Measurements from ENCODE around the gene SLC25A3. TPM values are rescaled to one million over a fixed set of nuclear protein-coding genes. Genes with fewer than 3 reads are reported as not detected.

The SLC25A3 gene
- total and polyA plus RNA-seq, 9 of the 15 experiments (the other 6 are each of a cell fraction or from before 2014, with no cell fraction given): 264 to 766 (median 495) TPM

DNA sequence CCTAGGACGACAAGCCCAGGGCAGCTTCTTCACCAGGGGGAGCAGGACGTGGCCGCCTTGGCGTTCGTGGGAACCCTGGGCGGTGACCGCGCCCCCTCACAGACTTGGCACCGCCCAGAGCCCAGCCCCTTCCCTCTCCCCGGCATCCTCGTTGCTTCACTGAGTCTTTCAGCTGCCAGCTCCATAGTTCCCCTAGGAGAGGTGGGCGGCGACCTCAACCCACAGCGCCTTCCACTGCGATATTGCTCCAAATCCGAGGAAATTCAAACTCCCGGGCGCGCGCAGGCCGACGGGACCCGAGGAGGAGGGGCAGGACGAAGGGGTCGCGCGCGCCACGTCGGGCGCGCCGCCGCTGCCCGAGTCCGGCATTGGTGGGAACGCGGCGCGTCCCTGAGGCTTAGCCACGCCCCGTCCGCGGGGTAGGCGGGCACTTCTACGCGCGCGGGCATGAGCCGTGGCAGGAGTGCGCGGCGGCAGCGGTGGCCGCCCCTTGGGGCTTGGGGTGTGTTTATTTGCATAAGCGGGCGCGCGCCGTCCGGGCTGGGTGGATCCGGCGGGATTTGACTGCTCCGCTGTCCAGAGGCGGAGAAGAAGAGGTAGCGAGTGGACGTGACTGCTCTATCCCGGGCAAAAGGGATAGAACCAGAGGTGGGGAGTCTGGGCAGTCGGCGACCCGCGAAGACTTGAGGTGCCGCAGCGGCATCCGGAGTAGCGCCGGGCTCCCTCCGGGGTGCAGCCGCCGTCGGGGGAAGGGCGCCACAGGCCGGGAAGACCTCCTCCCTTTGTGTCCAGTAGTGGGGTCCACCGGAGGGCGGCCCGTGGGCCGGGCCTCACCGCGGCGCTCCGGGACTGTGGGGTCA is 51.5 kb downstream of the SLC25A3 start, which contains the start of the genes APAF1 and IKBIP (continued):
- peak; percentile 59; the same call in 1 of the 2 replicates for TF ChIP-seq ZSCAN29 (IDR thresholded peaks at IDR 0.05)
- peak; percentile 27; the same call in 1 of the 2 replicates for TF ChIP-seq TAF7 (tag; IDR thresholded peaks at IDR 0.05)
- no peak for TF ChIP-seq TSC22D4 (tag; IDR thresholded peaks at IDR 0.05)
- TF ChIP-seq SOX6 (IDR thresholded peaks at IDR 0.05): 0 out of 2 replicates have a peak, but pooled peaks have one; percentile 6
- TF ChIP-seq PML (IDR thresholded peaks at IDR 0.05; ENCODE audit: low read length): peak; percentile 74; the same call in 1 of the 2 replicates
- TF ChIP-seq ZNF592 (IDR thresholded peaks at IDR 0.05): no peak
- no peak for TF ChIP-seq COPS2 (conservative IDR thresholded peaks at IDR 0.05)
- no peak for TF ChIP-seq MEF2D (tag; conservative IDR thresholded peaks at IDR 0.05; ENCODE audit: low read depth)
- TF ChIP-seq BMI1 (IDR thresholded peaks at IDR 0.05; ENCODE audit: low read length): no peak
- TF ChIP-seq ARID2 (IDR thresholded peaks at IDR 0.05): no peak
- no peak for TF ChIP-seq NELFE (IDR thresholded peaks at IDR 0.05; ENCODE audit: insufficient read depth, insufficient read length)
- no peak for TF ChIP-seq NCOA2 (IDR thresholded peaks at IDR 0.05; ENCODE audit: partially characterized antibody in 2 of 2)
- TF ChIP-seq HES1 (IDR thresholded peaks at IDR 0.05; ENCODE audit: low read depth): no peak
- TF ChIP-seq POLR2B (IDR thresholded peaks at IDR 0.05; ENCODE audit: low read depth, partially characterized antibody): peak; percentile 77
- no peak for TF ChIP-seq KDM4B (IDR thresholded peaks at IDR 0.05; ENCODE audit: borderline replicate concordance in 2 of 2, low read depth in 1 of 2)
- peak; percentile 69 for TF ChIP-seq KDM5B (IDR thresholded peaks at IDR 0.05; ENCODE audit: insufficient replicate concordance, low read depth, low read length)
- peak; percentile 64; the same call in 1 of the 2 replicates for TF ChIP-seq ZBTB7A (IDR thresholded peaks at IDR 0.05; ENCODE audit: borderline replicate concordance, control insufficient read depth, low read depth, low read length)
- no peak for TF ChIP-seq BCL6 (CRISPR knock-in tag; IDR thresholded peaks at IDR 0.05)
- no peak for TF ChIP-seq ZNF347 (CRISPR knock-in tag; IDR thresholded peaks at IDR 0.05; ENCODE audit: low read depth)
- TF ChIP-seq, protein P1, sequence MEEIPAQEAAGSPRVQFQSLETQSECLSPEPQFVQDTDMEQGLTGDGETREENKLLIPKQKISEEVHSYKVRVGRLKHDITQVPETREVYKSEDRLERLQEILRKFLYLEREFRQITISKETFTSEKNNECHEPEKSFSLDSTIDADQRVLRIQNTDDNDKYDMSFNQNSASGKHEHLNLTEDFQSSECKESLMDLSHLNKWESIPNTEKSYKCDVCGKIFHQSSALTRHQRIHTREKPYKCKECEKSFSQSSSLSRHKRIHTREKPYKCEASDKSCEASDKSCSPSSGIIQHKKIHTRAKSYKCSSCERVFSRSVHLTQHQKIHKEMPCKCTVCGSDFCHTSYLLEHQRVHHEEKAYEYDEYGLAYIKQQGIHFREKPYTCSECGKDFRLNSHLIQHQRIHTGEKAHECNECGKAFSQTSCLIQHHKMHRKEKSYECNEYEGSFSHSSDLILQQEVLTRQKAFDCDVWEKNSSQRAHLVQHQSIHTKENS (CRISPR knock-in tag; IDR thresholded peaks at IDR 0.05): no peak
- no peak for TF ChIP-seq SMAD2 (IDR thresholded peaks at IDR 0.05; ENCODE audit: low read depth, low read length)
- TF ChIP-seq RBBP5 (IDR thresholded peaks at IDR 0.05; ENCODE audit: borderline replicate concordance, insufficient read depth, low read length, poor library complexity, severe bottlenecking): peak; percentile 75

Data from K562 (cell line).